Adrenal gland (tissue), 12 donors: ENCODE measurements around the gene TMOD1. TPM values are rescaled to one million over a fixed set of nuclear protein-coding genes. Genes with fewer than 3 reads are reported as not detected.

ENCODE experiments used
- DNase-seq, 7 donors: peaks; one replicate each; pipeline ENCODE4 v3.0.0-alpha.2; 2019 to 2020
- H3K27ac ChIP-seq, 5 donors: fragments of 200-600 bp; sonication (generic) in 4 of 5; 1 replicate in 3 of 5; 2 replicates in 2 of 5; pipeline versions ENCODE4 v1.5.1 to v1.8.0; 2016 to 2020; ENCODE audit warnings: mild to moderate bottlenecking in 1 of 5
- H3K27me3 ChIP-seq: fragments of 200-600 bp; 2 replicates; pipeline ENCODE4 v1.8.0; 2021
- H3K36me3 ChIP-seq, 2 donors: fragments of 200-600 bp; replicated peaks in 1 of 2; 1 replicate in 1 of 2; 2 replicates in 1 of 2; pipeline versions ENCODE4 v1.5.1 to v1.8.0; 2018 to 2022
- H3K4me1 ChIP-seq, 2 donors: fragments of 200-600 bp; replicated peaks in 1 of 2; 1 replicate in 1 of 2; 2 replicates in 1 of 2; pipeline versions ENCODE4 v1.5.1 to v1.8.0; 2018 to 2021
- H3K4me3 ChIP-seq, 4 donors: fragments of 200-600 bp; sonication (generic) in 3 of 4; one replicate each; pipeline ENCODE4 v1.5.1; 2016 to 2018
- H3K9me3 ChIP-seq, 3 donors: fragments of 200-600 bp; sonication (generic) in 1 of 3; replicated peaks in 1 of 3; 1 replicate in 2 of 3; 2 replicates in 1 of 3; pipeline versions ENCODE4 v1.5.1 to v1.8.0; 2016 to 2021
- POLR2A ChIP-seq, 2 donors: fragments of 450-650 bp; IDR thresholded peaks; one replicate each; pipeline ENCODE4 v1.6.1; 2017; ENCODE audit warnings: antibody characterized with exemption in 2 of 2, mild to moderate bottlenecking in 2 of 2, moderate library complexity in 1 of 2
- WGBS, 4 donors: extraction: QIAGEN DNeasy Blood & Tissue Kit in 2 of 4; methylation state at CpG; one replicate each; pipeline versions ENCODE4 v1.1.5 to v1.1.7; 2013 to 2017; 5-methylcytosine and 5-hydroxymethylcytosine counted together
- intact Hi-C, 2 donors: fragments of 100-400 bp; cut with DNase I; formaldehyde crosslinking; loops; one replicate each; pipeline versions ENCODE4 v1.14.1 to v1.15.0; 2022 to 2023
- polyA plus RNA-seq, 3 donors: library from polyadenylated mRNA; stranded (reverse); fragments of 200-250 nt in 2 of 3; fragments of 350-450 nt in 1 of 3; fragmentation: Illumina TruSeq in 1 of 3; extraction: RNeasy Lipid Tissue Mini Kit (QIAGEN cat#74804) in 1 of 3; gene quantifications; one replicate each; pipeline ENCODE4 v1.2.3, GENCODE V29; 2013 to 2014
- total RNA-seq, 9 donors: library from RNA; depleted of rRNA in 4 of 9; stranded (reverse); fragments of >200 nt in 4 of 9; fragments of 120-200 nt in 1 of 9; fragmentation: NEBNext Ultra II Directional in 1 of 9; extraction: Animal tissue kit (Norgen Biotek cat#: 25700) in 1 of 9; gene quantifications; one replicate each; pipeline versions ENCODE4 v1.1.0 to v1.2.4, GENCODE V29; 2013 to 2023
- TF ChIP-seq, protein P1 (sequence below), 6 experiments: fragments of 450-650 bp in 4 of 6; fragments of 200-600 bp in 2 of 6; sonication (generic) in 1 of 6; IDR thresholded peaks; 1 replicate in 5 of 6; 2 replicates in 1 of 6; pipeline versions ENCODE4 v1.5.1 to v1.8.0; 2016 to 2021; ENCODE audit warnings: antibody characterized with exemption in 6 of 6, mild to moderate bottlenecking in 2 of 6, moderate library complexity in 1 of 6
- donor health status: healthy with polysubstance abuse.
- donor health status: Bipolar disorder and iron deficiency.
- donor health status: DM: yes; HTN: yes; CAD: no.
- donor health status: DM: no; HTN: no; CAD: no.
- donor health status: DM: no; HTN: no; CAD: no.
- donor health status: DM: yes; HTN: yes; CAD: no.

TMOD1 gene
- total and polyA plus RNA-seq, 12 donors: 23.9 to 91.2 (median 59.8) TPM

DNA sequence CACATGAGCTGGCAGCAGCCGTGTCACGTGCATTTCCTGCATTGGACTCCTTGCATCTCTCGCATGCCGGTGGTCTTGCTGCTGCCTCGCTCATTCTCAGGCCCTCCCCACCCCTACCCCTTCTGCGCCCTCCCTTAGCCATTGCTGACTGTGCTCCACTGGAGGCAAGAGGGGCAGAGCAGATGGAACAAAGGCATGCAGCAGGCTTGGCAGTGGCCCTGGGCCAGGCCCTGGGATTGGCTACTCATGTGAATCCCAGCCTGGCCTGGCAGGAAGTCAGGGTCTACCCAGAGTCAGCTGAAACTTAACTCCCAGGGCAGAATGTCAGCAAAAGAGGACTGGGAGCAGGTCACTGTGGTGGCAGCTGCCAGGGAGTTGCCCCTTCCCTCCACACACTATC lies 69.4 kb downstream of the TMOD1 start:
- no peaks in the 10 kb centered on the region for H3K9me3 ChIP-seq
- intact Hi-C loops: no loop called here
- DNase-seq: peak in 6 of 7 donors; percentile 79 to 89 (median 84)
- WGBS, 4 donors: 88 to 100% (median 91%) methylated on average over 1 to 6 of the region's 6 CpGs
- no peaks in the 10 kb centered on the region for H3K27me3 ChIP-seq
- no peak overlapping the region for H3K4me3 ChIP-seq
- peaks cover 17 to 25% of the 10 kb centered on the region in 2 donors for H3K4me1 ChIP-seq
- H3K36me3 ChIP-seq: peaks cover 0 to 49% of the 10 kb centered on the region in 2 donors
- TF ChIP-seq, protein P1, sequence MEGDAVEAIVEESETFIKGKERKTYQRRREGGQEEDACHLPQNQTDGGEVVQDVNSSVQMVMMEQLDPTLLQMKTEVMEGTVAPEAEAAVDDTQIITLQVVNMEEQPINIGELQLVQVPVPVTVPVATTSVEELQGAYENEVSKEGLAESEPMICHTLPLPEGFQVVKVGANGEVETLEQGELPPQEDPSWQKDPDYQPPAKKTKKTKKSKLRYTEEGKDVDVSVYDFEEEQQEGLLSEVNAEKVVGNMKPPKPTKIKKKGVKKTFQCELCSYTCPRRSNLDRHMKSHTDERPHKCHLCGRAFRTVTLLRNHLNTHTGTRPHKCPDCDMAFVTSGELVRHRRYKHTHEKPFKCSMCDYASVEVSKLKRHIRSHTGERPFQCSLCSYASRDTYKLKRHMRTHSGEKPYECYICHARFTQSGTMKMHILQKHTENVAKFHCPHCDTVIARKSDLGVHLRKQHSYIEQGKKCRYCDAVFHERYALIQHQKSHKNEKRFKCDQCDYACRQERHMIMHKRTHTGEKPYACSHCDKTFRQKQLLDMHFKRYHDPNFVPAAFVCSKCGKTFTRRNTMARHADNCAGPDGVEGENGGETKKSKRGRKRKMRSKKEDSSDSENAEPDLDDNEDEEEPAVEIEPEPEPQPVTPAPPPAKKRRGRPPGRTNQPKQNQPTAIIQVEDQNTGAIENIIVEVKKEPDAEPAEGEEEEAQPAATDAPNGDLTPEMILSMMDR (IDR thresholded peaks at IDR 0.05): no peak
- TF ChIP-seq POLR2A (IDR thresholded peaks at IDR 0.05): no peak
- H3K27ac ChIP-seq: peak overlapping the region in 3 of 5 donors; percentile 40 to 72 (median 51)

DNA sequence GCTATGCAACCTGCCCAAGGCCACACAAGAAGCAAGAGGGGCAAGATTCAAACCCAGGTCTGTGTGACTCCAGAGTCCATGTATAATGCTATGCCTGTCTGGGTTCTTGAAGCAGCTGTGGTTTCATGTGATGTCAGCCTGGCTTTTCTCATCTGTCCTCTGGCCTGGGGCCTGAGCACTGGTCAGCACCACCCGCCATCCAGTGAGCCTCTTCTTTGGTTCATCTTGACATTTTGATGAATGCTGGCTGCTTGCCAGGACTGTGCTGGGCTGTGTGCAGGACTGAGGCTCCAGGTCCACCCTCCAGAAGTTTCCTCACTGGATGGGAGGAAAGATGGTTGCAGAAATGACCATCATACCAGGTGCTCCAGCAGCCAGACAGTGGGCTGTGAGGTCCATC lies 70.2 kb downstream of the TMOD1 start:
- Histone ChIP-seq H3K4me1 (peaks cover 17 to 25% of the 10 kb centered on the region in 2 donors), H3K27me3 (no peaks in the 10 kb centered on the region), H3K27ac (peak overlapping the region in 3 of 5 donors; percentile 50 to 72 (median 51)), H3K36me3 (peaks cover 0 to 46% of the 10 kb centered on the region in 2 donors), H3K9me3 (no peaks in the 10 kb centered on the region), H3K4me3 (no peak overlapping the region)
- TF ChIP-seq POLR2A (IDR thresholded peaks at IDR 0.05): no peak
- TF ChIP-seq, protein P1 (IDR thresholded peaks at IDR 0.05): no peak
- intact Hi-C loops: no loop called here
- DNase-seq: peak in 6 of 7 donors; percentile 26 to 74 (median 60)
- WGBS, 4 donors: 41 to 64% (median 45%) methylated on average over 1 of the region's 1 CpG; no CpG with 5 or more reads in 1 of the 4 donors

DNA sequence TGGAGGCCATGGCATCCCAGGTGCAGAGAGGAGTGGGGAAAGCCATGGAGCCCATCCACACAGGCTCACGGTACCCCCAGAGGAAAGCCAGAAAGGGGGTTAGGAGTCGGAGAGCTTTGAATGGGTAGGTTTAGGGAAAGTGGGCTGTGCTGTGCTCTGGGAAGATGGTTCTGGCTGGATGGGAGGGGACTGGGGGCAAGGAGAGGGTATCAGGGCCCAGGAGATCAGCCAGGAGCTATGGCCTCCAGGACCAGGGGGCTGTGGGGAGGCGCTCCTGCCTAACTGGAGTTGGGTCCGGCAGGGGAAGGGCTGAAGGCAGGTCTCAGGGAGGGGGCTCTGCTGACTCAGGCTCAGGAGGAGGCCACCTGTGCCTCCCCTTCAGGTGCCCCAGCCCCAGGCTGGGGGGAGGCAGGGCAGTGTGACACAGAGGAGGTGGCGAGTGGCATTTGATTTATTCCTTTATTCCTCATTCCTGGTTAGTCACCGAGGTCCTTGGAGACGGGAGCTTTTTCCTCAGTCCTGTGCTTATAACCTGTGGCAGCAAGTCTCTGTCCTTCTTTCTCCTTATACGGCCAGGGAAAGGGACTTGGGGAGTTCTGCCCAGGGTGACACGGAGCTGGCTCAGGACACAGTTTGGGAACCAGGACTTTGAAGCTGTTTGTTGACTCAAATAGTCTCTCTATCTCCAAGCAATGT lies 70.9 kb downstream of the TMOD1 start:
- H3K4me3 ChIP-seq: no peak overlapping the region
- peaks cover 0 to 46% of the 10 kb centered on the region in 2 donors for H3K36me3 ChIP-seq
- TF ChIP-seq POLR2A (IDR thresholded peaks at IDR 0.05): no peak
- TF ChIP-seq, protein P1 (IDR thresholded peaks at IDR 0.05): no peak
- peak; percentile 41 to 65 (median 47) for DNase-seq
- no peaks in the 10 kb centered on the region for H3K9me3 ChIP-seq
- peak overlapping the region in 3 of 5 donors; percentile 50 to 72 (median 66) for H3K27ac ChIP-seq
- H3K27me3 ChIP-seq: no peaks in the 10 kb centered on the region
- 47 to 79% (median 66%) methylated on average over 8 to 9 of the region's 9 CpGs for WGBS, 4 donors
- H3K4me1 ChIP-seq: peaks cover 17 to 25% of the 10 kb centered on the region in 2 donors
- intact Hi-C loops: no loop called here

DNA sequence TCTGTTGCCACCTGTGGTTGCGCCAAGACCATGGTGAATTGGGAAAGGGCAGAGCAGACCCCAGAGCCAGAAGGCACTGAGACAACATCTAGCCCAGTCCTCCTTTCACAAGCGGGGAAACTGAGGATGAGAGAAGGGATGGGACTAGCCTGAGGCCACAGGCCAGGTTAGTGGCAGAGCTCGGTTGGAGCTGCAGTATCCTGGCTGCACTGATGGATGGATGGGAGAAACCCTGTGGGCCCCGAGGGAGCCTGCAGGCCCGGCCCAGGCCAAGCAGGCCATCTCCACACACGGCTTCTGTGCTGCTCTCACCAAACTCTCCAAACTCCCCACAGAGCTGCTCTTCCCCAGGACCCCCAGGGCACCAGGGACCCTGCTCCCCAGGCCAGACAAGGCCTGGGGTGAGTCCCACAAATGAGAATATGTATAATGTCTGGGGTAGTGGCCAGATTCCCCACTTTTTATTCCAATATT lies 71.5 kb downstream of the TMOD1 start:
- Histone ChIP-seq H3K4me3 (no peak overlapping the region), H3K9me3 (no peaks in the 10 kb centered on the region), H3K4me1 (peaks cover 17 to 25% of the 10 kb centered on the region in 2 donors), H3K27ac (peak overlapping the region in 2 of 5 donors; percentile 66 to 72), H3K27me3 (no peaks in the 10 kb centered on the region), H3K36me3 (peaks cover 0 to 44% of the 10 kb centered on the region in 2 donors)
- intact Hi-C loops: no loop called here
- DNase-seq: peak in 3 of 7 donors; percentile 9 to 50 (median 19)
- no peak for TF ChIP-seq POLR2A (IDR thresholded peaks at IDR 0.05)
- TF ChIP-seq, protein P1 (IDR thresholded peaks at IDR 0.05): no peak
- 85 to 94% (median 87%) methylated on average over 6 of the region's 6 CpGs for WGBS, 4 donors
